Measurements from ENCODE around the gene CACNA1B.
"Not testable (repeated sequence)": the region's sequence is repeated elsewhere in the genome, so short reads cannot be mapped to it uniquely, and the experiment has no call there.

CACNA1B gene

GRCh38 chr9:138078846-138079245, 201.3 kb downstream of the CACNA1B start:
- DNase-seq = no peak

GRCh38 chr9:138080979-138081378, 203.4 kb downstream of the CACNA1B start:
- DNase-seq = no peak

- no peak for DNase-seq
Measured at GRCh38 chr9:138082918-138083636, 205.5 kb downstream of the CACNA1B start.

GRCh38 chr9:138083873-138084272, 206.3 kb downstream of the CACNA1B start:
- no peak for DNase-seq

GRCh38 chr9:138085568-138085967, 208.0 kb downstream of the CACNA1B start:
- DNase-seq = no peak

GRCh38 chr9:138092057-138092456, 214.5 kb downstream of the CACNA1B start:
- DNase-seq = not testable (repeated sequence)

- DNase-seq = no peak
Measured at GRCh38 chr9:138094028-138094427, 216.4 kb downstream of the CACNA1B start.

GRCh38 chr9:138095813-138096518, 218.4 kb downstream of the CACNA1B start:
- DNase-seq = no peak

GRCh38 chr9:138096519-138096845, 218.9 kb downstream of the CACNA1B start:
- DNase-seq = no peak

GRCh38 chr9:138097501-138097991, 220.0 kb downstream of the CACNA1B start:
- no peak for DNase-seq

- no peak for DNase-seq
Measured at GRCh38 chr9:138098116-138098907, 220.7 kb downstream of the CACNA1B start.

- no peak for DNase-seq
Measured at GRCh38 chr9:138098908-138099791, 221.6 kb downstream of the CACNA1B start.

GRCh38 chr9:138099803-138100598, 222.4 kb downstream of the CACNA1B start:
- DNase-seq = no peak

- DNase-seq = peak in 1 of 2 experiments; percentile 18
Measured at GRCh38 chr9:138100711-138101350, 223.2 kb downstream of the CACNA1B start.

- DNase-seq = no peak
Measured at GRCh38 chr9:138101444-138102234, 224.1 kb downstream of the CACNA1B start.

GRCh38 chr9:138102246-138103051, 224.9 kb downstream of the CACNA1B start:
- no peak for DNase-seq

GRCh38 chr9:138103111-138103848, 225.7 kb downstream of the CACNA1B start:
- DNase-seq = no peak

GRCh38 chr9:138103849-138104206, 226.2 kb downstream of the CACNA1B start:
- no peak for DNase-seq
